Mesendoderm (in vitro differentiated cells): Measurements from ENCODE around the gene WDR53.
"Not testable (repeated sequence)": the region's sequence is repeated elsewhere in the genome, so short reads cannot be mapped to it uniquely, and the experiment has no call there.

Experiments
- DNase-seq: peaks from one replicate; pipeline ENCODE4 v3.0.0; 2013
- H2AK5ac ChIP-seq: 2 replicates; pipeline ENCODE4 v1.6.1; 2013; ENCODE audit warnings: low read length, inconsistent platforms
- H2BK120ac ChIP-seq: 2 replicates; pipeline ENCODE4 v1.6.1; 2013; ENCODE audit warnings: low read depth, mild to moderate bottlenecking, low read length, moderate library complexity, mixed read lengths
- H2BK15ac ChIP-seq: replicated peaks from 2 replicates; pipeline ENCODE4 v1.6.1; 2013; ENCODE audit warnings: low read depth, mild to moderate bottlenecking, moderate library complexity
- H2BK5ac ChIP-seq: 2 replicates; pipeline ENCODE4 v1.6.1; 2013; ENCODE audit warnings: low read length, inconsistent platforms
- H3K18ac ChIP-seq: 2 replicates; pipeline ENCODE4 v1.6.1; 2013; ENCODE audit warnings: mild to moderate bottlenecking, low read length, mixed read lengths
- H3K23ac ChIP-seq: one replicate; pipeline ENCODE4 v1.6.1; 2013; ENCODE audit warnings: low read length
- H3K27ac ChIP-seq: 2 replicates; pipeline ENCODE4 v1.5.1; 2013; ENCODE audit warnings: low read depth, mild to moderate bottlenecking, inconsistent platforms, low read length, moderate library complexity
- H3K27me3 ChIP-seq: 2 replicates; pipeline ENCODE4 v1.6.1; 2013; ENCODE audit warnings: low read length, control low read depth, mild to moderate bottlenecking, inconsistent platforms; ENCODE audit not compliant: insufficient read depth, poor library complexity
- H3K36me3 ChIP-seq: 2 replicates; pipeline ENCODE4 v1.6.1; 2013; ENCODE audit warnings: low read length, inconsistent platforms; ENCODE audit not compliant: control insufficient read depth, insufficient read depth
- H3K4ac ChIP-seq: one replicate; pipeline ENCODE4 v1.6.1; 2013; ENCODE audit warnings: low read depth, mild to moderate bottlenecking, low read length, moderate library complexity
- H3K4me1 ChIP-seq: 2 replicates; pipeline ENCODE4 v1.6.1; 2013; ENCODE audit warnings: low read depth, low read length, inconsistent platforms; ENCODE audit not compliant: control insufficient read depth
- H3K4me2 ChIP-seq: 2 replicates; pipeline ENCODE4 v1.6.1; 2013; ENCODE audit warnings: low read length
- H3K4me3 ChIP-seq: 2 replicates; pipeline ENCODE4 v1.5.1; 2013; ENCODE audit warnings: mild to moderate bottlenecking, low read length
- H3K56ac ChIP-seq: one replicate; pipeline ENCODE4 v1.6.1; 2013; ENCODE audit warnings: low read length
- H3K79me1 ChIP-seq: 2 replicates; pipeline ENCODE4 v1.6.1; 2013; ENCODE audit warnings: low read length, inconsistent platforms
- H3K79me2 ChIP-seq: 2 replicates; pipeline ENCODE4 v1.6.1; 2013; ENCODE audit warnings: mild to moderate bottlenecking, low read length; ENCODE audit not compliant: control insufficient read depth, insufficient read depth
- H3K9ac ChIP-seq: 2 replicates; pipeline ENCODE4 v1.6.1; 2013; ENCODE audit warnings: low read length, inconsistent platforms
- H4K5ac ChIP-seq: one replicate; pipeline ENCODE4 v1.6.1; 2013; ENCODE audit warnings: low read length
- H4K8ac ChIP-seq: one replicate; pipeline ENCODE4 v1.6.1; 2013; ENCODE audit warnings: low read depth, mild to moderate bottlenecking, control low read depth, low read length, moderate library complexity
- WGBS: extraction: QIAGEN DNeasy Blood & Tissue Kit; methylation state at CpG from one replicate; pipeline ENCODE4 v1.1.7; 2013; ENCODE audit warnings: low lambda C conversion rate, missing lambda C conversion rate; ENCODE audit not compliant: insufficient coverage; ENCODE audit errors: extremely low coverage; 5-methylcytosine and 5-hydroxymethylcytosine counted together

The WDR53 gene

GRCh38 chr3:196524527-196524926, 43.8 kb downstream of the WDR53 start:
- Histone ChIP-seq H2BK5ac (no peak overlapping the region), H3K79me2 (no peaks in the 10 kb centered on the region), H3K79me1 (no peaks in the 10 kb centered on the region), H3K23ac (no peak overlapping the region), H3K4me3 (no peak overlapping the region), H3K18ac (no peak overlapping the region), H2AK5ac (no peak overlapping the region), H3K4ac (no peak overlapping the region), H3K4me2 (no peak overlapping the region), H2BK15ac (no peak overlapping the region), H3K56ac (no peak overlapping the region), H4K5ac (no peak overlapping the region), H3K27ac (no peak overlapping the region), H3K4me1 (no peaks in the 10 kb centered on the region), H3K36me3 (no peaks in the 10 kb centered on the region), H2BK120ac (no peak overlapping the region), H3K27me3 (no peaks in the 10 kb centered on the region), H4K8ac (no peak overlapping the region), H3K9ac (no peak overlapping the region)
- peak; percentile 57 for DNase-seq
- WGBS = no CpG with 5 or more reads among the region's 5 CpGs

DNA sequence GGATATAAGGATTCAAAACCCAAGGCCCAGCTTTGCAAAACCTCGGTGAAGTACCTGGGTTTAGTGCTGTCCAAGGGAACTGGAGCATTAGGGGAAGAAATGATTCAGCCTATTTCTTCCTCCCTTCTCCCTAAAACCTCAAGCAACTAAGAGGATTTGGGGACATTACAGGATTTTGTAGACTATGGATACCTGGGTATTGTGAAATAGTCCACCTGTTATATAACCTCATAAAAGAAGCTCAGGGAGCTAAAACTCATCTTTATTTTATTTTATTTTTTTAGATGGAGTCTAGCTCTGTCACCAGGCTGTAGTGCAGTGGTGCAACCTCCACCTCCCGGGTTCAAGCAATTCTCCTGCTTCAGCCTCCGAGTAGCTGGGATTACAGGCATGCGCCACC, 44.5 kb downstream of the WDR53 start:
- no peak overlapping the region for H2AK5ac ChIP-seq
- no peak overlapping the region for H3K18ac ChIP-seq
- H2BK5ac ChIP-seq = no peak overlapping the region
- H2BK15ac ChIP-seq = no peak overlapping the region
- no peak overlapping the region for H3K56ac ChIP-seq
- H3K23ac ChIP-seq = no peak overlapping the region
- WGBS = no CpG with 5 or more reads among the region's 4 CpGs
- no peak overlapping the region for H3K4ac ChIP-seq
- H3K36me3 ChIP-seq = no peaks in the 10 kb centered on the region
- no peaks in the 10 kb centered on the region for H3K27me3 ChIP-seq
- no peak overlapping the region for H3K4me3 ChIP-seq
- no peaks in the 10 kb centered on the region for H3K79me2 ChIP-seq
- no peak overlapping the region for H3K27ac ChIP-seq
- no peak overlapping the region for H4K5ac ChIP-seq
- no peak overlapping the region for H4K8ac ChIP-seq
- no peak overlapping the region for H3K4me2 ChIP-seq
- H3K4me1 ChIP-seq = no peaks in the 10 kb centered on the region
- H3K9ac ChIP-seq = no peak overlapping the region
- H2BK120ac ChIP-seq = no peak overlapping the region
- no peaks in the 10 kb centered on the region for H3K79me1 ChIP-seq
- DNase-seq = no peak

DNA sequence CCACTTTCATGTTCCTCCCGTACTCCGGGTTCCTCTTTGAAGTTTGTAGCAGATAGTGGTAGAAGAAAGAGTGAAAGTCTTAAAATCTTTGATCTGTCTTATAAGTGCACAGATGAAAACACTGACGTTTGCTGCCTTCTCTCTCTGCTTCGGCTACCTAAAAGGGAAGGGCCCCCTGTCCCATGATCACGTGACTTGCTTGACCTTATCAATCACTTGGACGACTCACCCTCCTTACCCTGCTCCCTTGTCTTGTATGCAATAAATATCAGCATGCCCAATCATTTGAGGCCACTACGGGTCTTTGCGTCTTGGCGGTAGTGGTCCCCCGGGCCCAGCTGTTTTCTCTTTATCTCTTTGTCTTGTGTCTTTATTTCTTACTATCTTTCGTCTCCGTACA, 47.1 kb downstream of the WDR53 start:
- not testable (repeated sequence) for H2BK5ac ChIP-seq, H3K4me2 ChIP-seq, H3K18ac ChIP-seq, H3K4me1 ChIP-seq, H3K79me2 ChIP-seq, H4K5ac ChIP-seq, H2BK120ac ChIP-seq, H3K56ac ChIP-seq, DNase-seq, H3K4me3 ChIP-seq, H3K79me1 ChIP-seq, H2AK5ac ChIP-seq, H3K36me3 ChIP-seq, H4K8ac ChIP-seq, H3K4ac ChIP-seq, H3K27me3 ChIP-seq, H2BK15ac ChIP-seq, H3K23ac ChIP-seq, H3K9ac ChIP-seq, H3K27ac ChIP-seq
- no CpG with 5 or more reads among the region's 12 CpGs for WGBS

DNA sequence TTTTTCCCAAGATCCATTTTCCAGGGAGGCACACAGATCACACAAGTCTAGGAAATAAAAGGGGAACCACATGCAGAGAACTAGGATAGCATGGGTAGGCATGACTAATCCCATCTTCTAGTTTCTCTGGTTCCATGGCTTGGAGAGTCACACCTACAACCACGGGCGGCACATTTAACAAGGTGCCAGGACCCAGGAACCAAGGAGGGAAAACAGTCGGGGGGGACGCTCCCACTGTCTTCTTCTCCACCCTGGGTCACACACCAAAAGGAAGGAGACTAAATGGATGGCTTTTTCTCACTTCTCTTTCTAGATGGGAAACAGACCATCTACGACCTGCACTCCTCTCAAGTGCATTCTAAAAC, 48.7 kb downstream of the WDR53 start:
- Histone ChIP-seq H3K56ac (no peak overlapping the region), H3K36me3 (no peaks in the 10 kb centered on the region), H3K4me1 (no peaks in the 10 kb centered on the region), H2BK120ac (no peak overlapping the region), H4K8ac (no peak overlapping the region), H3K4me2 (no peak overlapping the region), H3K23ac (no peak overlapping the region), H2BK15ac (no peak overlapping the region), H2BK5ac (no peak overlapping the region), H4K5ac (no peak overlapping the region), H3K27ac (no peak overlapping the region), H3K18ac (no peak overlapping the region), H3K79me1 (no peaks in the 10 kb centered on the region), H3K79me2 (no peaks in the 10 kb centered on the region), H2AK5ac (no peak overlapping the region), H3K9ac (no peak overlapping the region), H3K27me3 (no peaks in the 10 kb centered on the region), H3K4ac (no peak overlapping the region), H3K4me3 (no peak overlapping the region)
- no CpG with 5 or more reads among the region's 5 CpGs for WGBS
- peak; percentile 37 for DNase-seq

- no peak overlapping the region for H4K5ac ChIP-seq
- H3K23ac ChIP-seq = no peak overlapping the region
- no peak overlapping the region for H3K56ac ChIP-seq
- H2BK120ac ChIP-seq = no peak overlapping the region
- no peak overlapping the region for H2BK15ac ChIP-seq
- no peak overlapping the region for H3K27ac ChIP-seq
- no peaks in the 10 kb centered on the region for H3K79me2 ChIP-seq
- no peak overlapping the region for H4K8ac ChIP-seq
- no peak overlapping the region for H3K9ac ChIP-seq
- H3K4ac ChIP-seq = no peak overlapping the region
- no peaks in the 10 kb centered on the region for H3K36me3 ChIP-seq
- H2BK5ac ChIP-seq = no peak overlapping the region
- no CpG with 5 or more reads among the region's 12 CpGs for WGBS
- no peaks in the 10 kb centered on the region for H3K27me3 ChIP-seq
- H3K18ac ChIP-seq = no peak overlapping the region
- no peak overlapping the region for H3K4me2 ChIP-seq
- no peaks in the 10 kb centered on the region for H3K79me1 ChIP-seq
- peak; percentile 85 for DNase-seq
- H3K4me1 ChIP-seq = no peaks in the 10 kb centered on the region
- H3K4me3 ChIP-seq = no peak overlapping the region
- H2AK5ac ChIP-seq = no peak overlapping the region
Measured at GRCh38 chr3:196518966-196519717, 49.2 kb downstream of the WDR53 start.

DNA sequence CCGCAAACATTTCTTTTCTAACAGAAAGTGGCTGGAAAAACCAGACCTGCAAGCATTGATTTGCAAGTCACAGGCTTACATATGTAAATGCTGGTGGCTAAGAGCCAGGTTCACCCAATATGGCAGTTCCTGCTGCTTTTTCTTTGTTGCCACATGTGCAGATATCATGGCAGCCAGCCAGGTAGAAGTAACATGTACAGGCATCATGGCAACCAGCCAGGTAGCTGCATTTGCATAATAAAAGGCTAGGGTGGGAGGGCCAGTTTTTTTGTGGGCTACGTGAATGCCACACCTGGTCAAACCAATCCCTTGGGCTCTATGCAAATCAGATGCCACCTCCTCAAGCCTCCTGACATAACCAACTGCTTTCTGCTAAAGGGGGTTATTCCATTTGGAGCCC, 50.4 kb downstream of the WDR53 start:
- no peak overlapping the region for H3K27ac ChIP-seq
- no peak overlapping the region for H2AK5ac ChIP-seq
- no peak overlapping the region for H3K18ac ChIP-seq
- H3K36me3 ChIP-seq = no peaks in the 10 kb centered on the region
- DNase-seq = no peak
- H3K79me2 ChIP-seq = no peaks in the 10 kb centered on the region
- no peak overlapping the region for H4K5ac ChIP-seq
- no peaks in the 10 kb centered on the region for H3K79me1 ChIP-seq
- no peak overlapping the region for H3K9ac ChIP-seq
- no peak overlapping the region for H3K56ac ChIP-seq
- H3K4me2 ChIP-seq = no peak overlapping the region
- no peak overlapping the region for H2BK15ac ChIP-seq
- no peak overlapping the region for H3K4me3 ChIP-seq
- no peak overlapping the region for H3K23ac ChIP-seq
- no peak overlapping the region for H3K4ac ChIP-seq
- no CpG with 5 or more reads among the region's 2 CpGs for WGBS
- no peak overlapping the region for H2BK120ac ChIP-seq
- H4K8ac ChIP-seq = no peak overlapping the region
- no peaks in the 10 kb centered on the region for H3K27me3 ChIP-seq
- no peak overlapping the region for H2BK5ac ChIP-seq
- no peaks in the 10 kb centered on the region for H3K4me1 ChIP-seq
